AG09319 (cell line): ENCODE data around the gene VAV2.

Source experiments
- DNase-seq: peaks from one replicate; pipeline ENCODE4 v3.0.0-alpha.2; 2010; ENCODE audit warnings: low read depth; ENCODE audit errors: extremely low read depth
- CTCF ChIP-seq: IDR thresholded peaks from 2 replicates; pipeline ENCODE4 v1.5.1; 2011; ENCODE audit warnings: low read depth, mild to moderate bottlenecking, inconsistent platforms, low read length, moderate library complexity

Gene VAV2

GRCh38 chr9:133987946-133988665 lies 4.0 kb downstream of the VAV2 start:
- TF ChIP-seq CTCF: no peak
- DNase-seq: no peak

GRCh38 chr9:133987446-133987788 lies 4.7 kb downstream of the VAV2 start:
- no peak for DNase-seq
- no peak for TF ChIP-seq CTCF

GRCh38 chr9:133986774-133987445 lies 5.2 kb downstream of the VAV2 start:
- no peak for TF ChIP-seq CTCF
- no peak for DNase-seq

- no peak for TF ChIP-seq CTCF
- no peak for DNase-seq
Observed at GRCh38 chr9:133986061-133986460, 6.1 kb downstream of the VAV2 start.

GRCh38 chr9:133982971-133983720 lies 9.0 kb downstream of the VAV2 start:
- no peak for DNase-seq
- TF ChIP-seq CTCF: no peak

GRCh38 chr9:133981958-133982681 lies 10.0 kb downstream of the VAV2 start:
- DNase-seq: no peak
- no peak for TF ChIP-seq CTCF
